OCI-LY3 (cell line): ENCODE results near the gene PCDHGB4.

Source experiments
- CTCF ChIP-seq: fragments of 200-600, 300-600 bp; sonication (generic); IDR thresholded peaks from 2 replicates; pipeline ENCODE4 v1.5.1; 2014; ENCODE audit warnings: antibody characterized with exemption, low read length, low read depth
- EZH2phosphoT487 ChIP-seq: fragments of 200-600 bp; shearing (Covaris generic); IDR thresholded peaks from 2 replicates; pipeline ENCODE4 v1.6.1; 2018; ENCODE audit warnings: antibody characterized with exemption, mixed run types, low read depth

- TF ChIP-seq CTCF (no peak), EZH2phosphoT487 (no peak)
These were observed 49.7 kb downstream of the PCDHGB4 start for GRCh38 chr5:141437221-141437620.
